ENCODE data around the gene SLC17A9.

DNA sequence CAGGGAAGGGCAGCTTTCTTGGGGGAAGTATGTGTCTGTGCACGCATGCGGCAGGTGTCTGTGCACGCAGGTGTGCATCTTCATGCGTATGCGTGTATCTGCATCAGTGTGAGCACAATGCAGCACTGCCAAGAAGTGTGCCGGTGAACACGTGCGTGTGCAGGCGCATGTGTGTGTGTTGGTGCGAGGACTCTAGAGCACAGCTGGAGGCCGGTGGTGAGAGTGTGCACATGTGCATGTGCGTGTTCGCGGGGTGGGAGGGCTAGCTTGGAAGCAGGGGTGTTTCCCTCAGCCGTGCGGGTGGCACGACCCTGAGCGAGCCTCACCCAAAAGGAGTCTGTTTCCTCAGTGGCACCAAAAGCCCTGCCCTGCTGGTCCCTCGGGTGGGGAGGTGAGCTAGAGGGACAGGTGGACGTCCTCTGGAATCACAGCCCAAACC, 7.5 kb downstream of the SLC17A9 start:
- TF ChIP-seq EZH2 (IDR thresholded peaks at IDR 0.05; ENCODE audit: borderline replicate concordance, insufficient read depth, low read depth, low read length, poor library complexity, severe bottlenecking): no peak
- TF ChIP-seq, protein P1, sequence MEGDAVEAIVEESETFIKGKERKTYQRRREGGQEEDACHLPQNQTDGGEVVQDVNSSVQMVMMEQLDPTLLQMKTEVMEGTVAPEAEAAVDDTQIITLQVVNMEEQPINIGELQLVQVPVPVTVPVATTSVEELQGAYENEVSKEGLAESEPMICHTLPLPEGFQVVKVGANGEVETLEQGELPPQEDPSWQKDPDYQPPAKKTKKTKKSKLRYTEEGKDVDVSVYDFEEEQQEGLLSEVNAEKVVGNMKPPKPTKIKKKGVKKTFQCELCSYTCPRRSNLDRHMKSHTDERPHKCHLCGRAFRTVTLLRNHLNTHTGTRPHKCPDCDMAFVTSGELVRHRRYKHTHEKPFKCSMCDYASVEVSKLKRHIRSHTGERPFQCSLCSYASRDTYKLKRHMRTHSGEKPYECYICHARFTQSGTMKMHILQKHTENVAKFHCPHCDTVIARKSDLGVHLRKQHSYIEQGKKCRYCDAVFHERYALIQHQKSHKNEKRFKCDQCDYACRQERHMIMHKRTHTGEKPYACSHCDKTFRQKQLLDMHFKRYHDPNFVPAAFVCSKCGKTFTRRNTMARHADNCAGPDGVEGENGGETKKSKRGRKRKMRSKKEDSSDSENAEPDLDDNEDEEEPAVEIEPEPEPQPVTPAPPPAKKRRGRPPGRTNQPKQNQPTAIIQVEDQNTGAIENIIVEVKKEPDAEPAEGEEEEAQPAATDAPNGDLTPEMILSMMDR (IDR thresholded peaks at IDR 0.05): no peak

Measured in B cell (primary cell).